ENCODE measurements around the gene LMX1B. TPM values are rescaled to one million over a fixed set of nuclear protein-coding genes. Genes with fewer than 3 reads are reported as not detected.

The LMX1B gene
- total RNA-seq, 1 experiment from 2014 or later = 12.4 TPM

- no peak for TF ChIP-seq SMAD4 (CRISPR knock-in tag; IDR thresholded peaks at IDR 0.05)
- no peak for TF ChIP-seq ZMAT4 (CRISPR knock-in tag; IDR thresholded peaks at IDR 0.05)
- TF ChIP-seq ZNF671 (CRISPR knock-in tag; IDR thresholded peaks at IDR 0.05) = no peak
- no peak for TF ChIP-seq USF1 (CRISPR knock-in tag; IDR thresholded peaks at IDR 0.05)
- TF ChIP-seq ZNF425 (CRISPR knock-in tag; conservative IDR thresholded peaks at IDR 0.05) = no peak
- no peak for TF ChIP-seq JAZF1 (CRISPR knock-in tag; IDR thresholded peaks at IDR 0.05)
- TF ChIP-seq ETV6 (CRISPR knock-in tag; IDR thresholded peaks at IDR 0.05) = no peak
- no peak for TF ChIP-seq TEAD1 (CRISPR knock-in tag; IDR thresholded peaks at IDR 0.05)
- no peak for TF ChIP-seq FOXJ3 (CRISPR knock-in tag; IDR thresholded peaks at IDR 0.05; ENCODE audit: borderline replicate concordance)
- no peak for TF ChIP-seq JUN (CRISPR knock-in tag; IDR thresholded peaks at IDR 0.05)
- TF ChIP-seq CBFB (CRISPR knock-in tag; IDR thresholded peaks at IDR 0.05; ENCODE audit: low read depth) = no peak
- TF ChIP-seq NFYB (CRISPR knock-in tag; conservative IDR thresholded peaks at IDR 0.05; ENCODE audit: low read depth) = no peak
- TF ChIP-seq ARID4B (CRISPR knock-in tag; IDR thresholded peaks at IDR 0.05; ENCODE audit: borderline replicate concordance) = no peak
- no peak for TF ChIP-seq ZNF263 (CRISPR knock-in tag; IDR thresholded peaks at IDR 0.05; ENCODE audit: low read depth)
These were observed 54.3 kb downstream of the LMX1B start (continued) for GRCh38 chr9:126668058-126668457.

GRCh38 chr9:126669108-126669507 is 55.4 kb downstream of the LMX1B start:
- no peak for TF ChIP-seq SMAD3 (CRISPR knock-in tag; IDR thresholded peaks at IDR 0.05; ENCODE audit: borderline replicate concordance)
- TF ChIP-seq CBFB (CRISPR knock-in tag; IDR thresholded peaks at IDR 0.05; ENCODE audit: low read depth) = no peak
- no peak for TF ChIP-seq ATF1 (CRISPR knock-in tag; IDR thresholded peaks at IDR 0.05)
- TF ChIP-seq OVOL2 (CRISPR knock-in tag; IDR thresholded peaks at IDR 0.05; ENCODE audit: borderline replicate concordance) = no peak
- ChIA-PET CTCF (interaction anchor here (5.0 kb wide), 1 partner anchor 21 kb away, joined by 36 read pairs; no protein-coding TSS in a partner anchor), POLR2A (no interaction called here)
- Mint-ChIP-seq H3K36me3 (no peaks in the 10 kb centered on the region), H3K4me1 (peaks cover 41% of the 10 kb centered on the region), H3K9me3 (no peaks in the 10 kb centered on the region), H3K27ac (no peak overlapping the region), H3K27me3 (ENCODE audit: low read depth) (peaks cover 43% of the 10 kb centered on the region), H3K4me3 (no peak overlapping the region)
- DNase-seq (ENCODE audit: low spot score) (no peak), ATAC-seq (no peak; the same call in 1 of the 2 replicates)

GRCh38 chr9:126670270-126670669 is 56.5 kb downstream of the LMX1B start:
- ChIA-PET POLR2A (no interaction called here), CTCF (interaction anchor here (1.2 kb wide), 1 partner anchor 10 kb away, joined by 6 read pairs; no protein-coding TSS in a partner anchor)
- Mint-ChIP-seq H3K27ac (no peak overlapping the region), H3K9me3 (no peaks in the 10 kb centered on the region), H3K4me3 (no peak overlapping the region), H3K36me3 (no peaks in the 10 kb centered on the region), H3K4me1 (peaks cover 40% of the 10 kb centered on the region), H3K27me3 (ENCODE audit: low read depth) (peaks cover 50% of the 10 kb centered on the region)
- TF ChIP-seq SMAD4 (CRISPR knock-in tag; IDR thresholded peaks at IDR 0.05) = no peak
- TF ChIP-seq ARID4B (CRISPR knock-in tag; IDR thresholded peaks at IDR 0.05; ENCODE audit: borderline replicate concordance) = no peak
- no peak for TF ChIP-seq ZNF232 (CRISPR knock-in tag; IDR thresholded peaks at IDR 0.05)
- TF ChIP-seq TP53 (CRISPR knock-in tag; IDR thresholded peaks at IDR 0.05) = no peak
- no peak for TF ChIP-seq OVOL2 (CRISPR knock-in tag; IDR thresholded peaks at IDR 0.05; ENCODE audit: borderline replicate concordance)
- DNase-seq (ENCODE audit: low spot score) (no peak), ATAC-seq (no peak)

All from WTC11 (cell line).